ENCODE data around the gene FNDC3B. TPM values are rescaled to one million over a fixed set of nuclear protein-coding genes. Genes with fewer than 3 reads are reported as not detected.
"Not testable (repeated sequence)": the region's sequence is repeated elsewhere in the genome, so short reads cannot be mapped to it uniquely, and the experiment has no call there.

Gene FNDC3B
- total and polyA plus RNA-seq, 2 donors from 2014 or later = 11.8 to 185 TPM

DNA sequence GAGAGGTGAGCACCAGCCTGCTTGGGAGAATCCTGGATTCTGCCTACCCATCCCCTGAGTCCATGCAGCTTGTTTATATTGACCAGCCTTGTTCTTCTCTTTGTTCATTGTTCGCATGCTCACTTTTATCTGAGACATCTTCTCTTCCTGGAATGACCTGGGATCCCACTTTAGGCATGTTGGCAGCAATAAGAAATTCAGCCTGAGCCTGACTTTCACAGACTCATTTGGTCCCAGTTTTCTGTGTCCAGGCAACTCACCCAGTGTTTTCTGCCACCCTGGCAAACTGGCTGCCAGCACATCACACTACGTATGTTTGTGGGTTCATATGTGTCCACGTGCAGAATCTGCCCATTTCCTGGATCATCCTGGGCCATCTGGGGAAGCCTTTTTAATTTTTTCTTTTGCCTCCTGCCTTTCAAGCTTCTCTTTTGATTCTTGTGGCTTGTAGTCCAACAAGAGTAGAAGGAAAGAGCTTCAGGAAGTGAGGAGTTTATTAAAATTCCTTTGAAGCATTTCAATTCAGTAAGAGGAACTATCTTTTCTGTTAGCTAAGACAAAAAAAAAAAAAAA lies 199.9 kb downstream of the FNDC3B start:
- H3K4me3 ChIP-seq (ENCODE audit: low read length in 3 of 3) = no peak overlapping the region
- no peaks in the 10 kb centered on the region for H3K27me3 ChIP-seq (ENCODE audit: control insufficient read depth, insufficient read depth, low read length)
- DNase-seq (no peak), FAIRE-seq (no peak)
- intact Hi-C loops (cut with DNase I) = no loop called here
- H3K9me3 ChIP-seq (ENCODE audit: control insufficient read depth in 2 of 3, insufficient read depth in 1 of 3, low read length in 3 of 3) = peaks cover 0 to 5% (median 0%) of the 10 kb centered on the region in 3 donors
- TF ChIP-seq, protein P1, sequence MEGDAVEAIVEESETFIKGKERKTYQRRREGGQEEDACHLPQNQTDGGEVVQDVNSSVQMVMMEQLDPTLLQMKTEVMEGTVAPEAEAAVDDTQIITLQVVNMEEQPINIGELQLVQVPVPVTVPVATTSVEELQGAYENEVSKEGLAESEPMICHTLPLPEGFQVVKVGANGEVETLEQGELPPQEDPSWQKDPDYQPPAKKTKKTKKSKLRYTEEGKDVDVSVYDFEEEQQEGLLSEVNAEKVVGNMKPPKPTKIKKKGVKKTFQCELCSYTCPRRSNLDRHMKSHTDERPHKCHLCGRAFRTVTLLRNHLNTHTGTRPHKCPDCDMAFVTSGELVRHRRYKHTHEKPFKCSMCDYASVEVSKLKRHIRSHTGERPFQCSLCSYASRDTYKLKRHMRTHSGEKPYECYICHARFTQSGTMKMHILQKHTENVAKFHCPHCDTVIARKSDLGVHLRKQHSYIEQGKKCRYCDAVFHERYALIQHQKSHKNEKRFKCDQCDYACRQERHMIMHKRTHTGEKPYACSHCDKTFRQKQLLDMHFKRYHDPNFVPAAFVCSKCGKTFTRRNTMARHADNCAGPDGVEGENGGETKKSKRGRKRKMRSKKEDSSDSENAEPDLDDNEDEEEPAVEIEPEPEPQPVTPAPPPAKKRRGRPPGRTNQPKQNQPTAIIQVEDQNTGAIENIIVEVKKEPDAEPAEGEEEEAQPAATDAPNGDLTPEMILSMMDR (IDR thresholded peaks at IDR 0.05; ENCODE audit: borderline replicate concordance, extremely low read depth, insufficient read depth) = no peak
- H3K27ac ChIP-seq (ENCODE audit: low read depth in 2 of 2, low read length in 2 of 2) = no peak overlapping the region
- H3K4me1 ChIP-seq (ENCODE audit: control insufficient read depth in 2 of 3, insufficient read depth in 2 of 3, low read depth in 1 of 3, low read length in 3 of 3) = peaks cover 0 to 8% (median 3%) of the 10 kb centered on the region in 3 donors
- H3K9ac ChIP-seq (ENCODE audit: low read length in 3 of 3) = no peak overlapping the region
- peaks cover 0 to 2% (median 0%) of the 10 kb centered on the region in 3 donors for H3K36me3 ChIP-seq (ENCODE audit: control insufficient read depth in 2 of 3, insufficient read depth in 3 of 3, low read length in 3 of 3)

DNA sequence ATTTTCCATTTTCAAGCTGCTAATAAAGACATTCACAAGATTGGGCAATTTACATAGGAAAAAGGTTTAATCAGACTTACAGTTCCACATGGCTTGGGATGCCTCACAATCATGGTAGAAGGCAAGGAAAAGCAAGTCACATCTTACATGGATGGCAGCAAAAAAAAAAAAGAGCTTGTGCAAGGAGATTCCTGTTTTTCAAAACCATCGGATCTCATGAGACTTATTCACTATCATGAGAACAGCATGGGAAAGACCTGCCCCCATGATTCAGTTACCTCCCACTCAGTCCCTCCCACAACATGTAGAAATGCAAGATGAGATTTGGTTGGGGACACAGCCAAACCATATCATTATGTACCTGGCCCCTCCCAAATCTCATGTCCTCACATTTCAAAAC lies 202.0 kb downstream of the FNDC3B start:
- TF ChIP-seq, protein P1 (IDR thresholded peaks at IDR 0.05; ENCODE audit: borderline replicate concordance, extremely low read depth, insufficient read depth) = no peak
- H3K4me3 ChIP-seq (ENCODE audit: low read length in 3 of 3) = no peak overlapping the region
- no peak overlapping the region for H3K9ac ChIP-seq (ENCODE audit: low read length in 3 of 3)
- intact Hi-C loops (cut with DNase I) = no loop called here
- H3K27me3 ChIP-seq (ENCODE audit: control insufficient read depth, insufficient read depth, low read length) = no peaks in the 10 kb centered on the region
- DNase-seq (no peak), FAIRE-seq (no peak)
- H3K36me3 ChIP-seq (ENCODE audit: control insufficient read depth in 2 of 3, insufficient read depth in 3 of 3, low read length in 3 of 3) = peaks cover 0 to 2% (median 0%) of the 10 kb centered on the region in 3 donors
- no peak overlapping the region for H3K27ac ChIP-seq (ENCODE audit: low read depth in 2 of 2, low read length in 2 of 2)
- H3K9me3 ChIP-seq (ENCODE audit: control insufficient read depth in 2 of 3, insufficient read depth in 1 of 3, low read length in 3 of 3) = peaks cover 0 to 5% (median 0%) of the 10 kb centered on the region in 3 donors
- H3K4me1 ChIP-seq (ENCODE audit: control insufficient read depth in 2 of 3, insufficient read depth in 2 of 3, low read depth in 1 of 3, low read length in 3 of 3) = peaks cover 0 to 6% (median 6%) of the 10 kb centered on the region in 3 donors

- H3K9ac ChIP-seq (ENCODE audit: low read length in 3 of 3); H3K36me3 ChIP-seq (ENCODE audit: control insufficient read depth in 2 of 3, insufficient read depth in 3 of 3, low read length in 3 of 3); H3K4me1 ChIP-seq (ENCODE audit: control insufficient read depth in 2 of 3, insufficient read depth in 2 of 3, low read depth in 1 of 3, low read length in 3 of 3); H3K4me3 ChIP-seq (ENCODE audit: low read length in 3 of 3); H3K9me3 ChIP-seq (ENCODE audit: control insufficient read depth in 2 of 3, insufficient read depth in 1 of 3, low read length in 3 of 3); intact Hi-C loops (cut with DNase I); H3K27me3 ChIP-seq (ENCODE audit: control insufficient read depth, insufficient read depth, low read length); H3K27ac ChIP-seq (ENCODE audit: low read depth in 2 of 2, low read length in 2 of 2); FAIRE-seq; DNase-seq: not testable (repeated sequence)
These were observed 203.1 kb downstream of the FNDC3B start for GRCh38 chr3:172242471-172242870.

DNA sequence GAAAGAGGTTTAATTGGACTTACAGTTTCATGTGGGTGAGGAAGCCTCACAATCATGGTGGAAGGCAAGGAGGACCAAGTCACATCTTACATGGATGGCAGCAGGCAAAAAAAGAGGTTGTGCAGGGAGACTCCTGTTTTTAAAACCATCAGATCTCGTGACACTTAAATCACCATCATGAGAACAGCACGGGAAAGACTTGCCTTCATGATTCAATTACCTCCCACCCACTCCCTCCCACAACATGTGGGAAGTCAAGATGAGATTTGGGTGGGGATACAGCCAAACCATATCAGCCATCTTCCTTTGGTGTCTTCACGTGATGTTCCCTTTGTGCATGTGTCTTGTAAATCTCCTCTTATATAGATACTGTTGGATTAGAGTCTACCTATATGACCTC lies 204.0 kb downstream of the FNDC3B start:
- H3K9ac ChIP-seq (ENCODE audit: low read length in 3 of 3); intact Hi-C loops (cut with DNase I); H3K27me3 ChIP-seq (ENCODE audit: control insufficient read depth, insufficient read depth, low read length); FAIRE-seq; H3K4me3 ChIP-seq (ENCODE audit: low read length in 3 of 3); H3K27ac ChIP-seq (ENCODE audit: low read depth in 2 of 2, low read length in 2 of 2); H3K36me3 ChIP-seq (ENCODE audit: control insufficient read depth in 2 of 3, insufficient read depth in 3 of 3, low read length in 3 of 3); H3K9me3 ChIP-seq (ENCODE audit: control insufficient read depth in 2 of 3, insufficient read depth in 1 of 3, low read length in 3 of 3); H3K4me1 ChIP-seq (ENCODE audit: control insufficient read depth in 2 of 3, insufficient read depth in 2 of 3, low read depth in 1 of 3, low read length in 3 of 3); DNase-seq: not testable (repeated sequence)
